HCT116 (cell line): ENCODE results near the gene PRAMEF11.
"Not testable (repeated sequence)": the region's sequence is repeated elsewhere in the genome, so short reads cannot be mapped to it uniquely, and the experiment has no call there.

Source experiments
- CTCF ChIP-seq, 3 experiments: fragments of 200-600 bp in 1 of 3; sonication (generic) in 1 of 3; IDR thresholded peaks in 2 of 3; conservative IDR thresholded peaks in 1 of 3; 2 replicates each; pipeline ENCODE4 v1.5.1; 2012 to 2017; ENCODE audit warnings: low read depth in 2 of 3, low read length in 2 of 3, antibody characterized with exemption in 1 of 3, borderline replicate concordance in 1 of 3, control low read depth in 1 of 3, mild to moderate bottlenecking in 1 of 3, mixed read lengths in 1 of 3, mixed run types in 1 of 3, moderate library complexity in 1 of 3; ENCODE audit not compliant: insufficient read depth in 1 of 3
- JUND ChIP-seq: IDR thresholded peaks from 2 replicates; pipeline ENCODE4 v1.6.1; 2012
- POLR2A ChIP-seq: IDR thresholded peaks from 2 replicates; pipeline ENCODE4 v1.7.0; 2011; ENCODE audit warnings: borderline replicate concordance; ENCODE audit not compliant: insufficient read depth, insufficient read length; ENCODE audit errors: extremely low read depth

- TF ChIP-seq CTCF (IDR thresholded peaks at IDR 0.05 in 2 of 3, conservative IDR thresholded peaks at IDR 0.05 in 1 of 3; ENCODE audit: borderline replicate concordance in 1 of 3, insufficient read depth in 1 of 3, low read depth in 2 of 3, low read length in 2 of 3); JUND; POLR2A: not testable (repeated sequence)
Observed at GRCh38 chr1:12863131-12863880, 32.1 kb upstream of the PRAMEF11 start.
